Psoas muscle (tissue), 8 donors: ENCODE data around the gene ADARB1. TPM values are rescaled to one million over a fixed set of nuclear protein-coding genes. Genes with fewer than 3 reads are reported as not detected.

Experiments
- ATAC-seq, 4 donors: fragments of 200-7000 bp; cut with Tn5 transposase; one replicate each; pipeline ENCODE4 v1.9.1; 2020; ENCODE audit warnings: moderate library complexity in 3 of 4, mild to moderate bottlenecking in 2 of 4
- DNase-seq, 2 donors: peaks; one replicate each; pipeline ENCODE4 v3.0.0-alpha.2; 2020
- H3K27ac ChIP-seq: fragments of 200-600 bp; one replicate; pipeline ENCODE4 v1.8.0; 2022
- H3K27me3 ChIP-seq, 3 donors: fragments of 200-600 bp in 1 of 3; one replicate each; pipeline versions ENCODE4 v1.6.1 to v1.8.0; 2013 to 2022; ENCODE audit warnings: low read length in 2 of 3, mild to moderate bottlenecking in 2 of 3, moderate library complexity in 1 of 3; ENCODE audit not compliant: insufficient read depth in 3 of 3
- H3K36me3 ChIP-seq, 2 donors: fragments of 200-600 bp in 1 of 2; one replicate each; pipeline versions ENCODE4 v1.6.1 to v1.8.0; 2013 to 2022; ENCODE audit warnings: low read depth in 1 of 2, mild to moderate bottlenecking in 1 of 2, moderate library complexity in 1 of 2; ENCODE audit not compliant: insufficient read depth in 1 of 2
- H3K4me1 ChIP-seq: fragments of 200-600 bp; one replicate; pipeline ENCODE4 v1.8.0; 2022
- H3K4me3 ChIP-seq: fragments of 200-600 bp; one replicate; pipeline ENCODE4 v1.8.0; 2022; ENCODE audit warnings: mild to moderate bottlenecking
- H3K9me3 ChIP-seq: fragments of 200-600 bp; one replicate; pipeline ENCODE4 v1.8.0; 2022
- WGBS, 3 donors: extraction: QIAGEN DNeasy Blood & Tissue Kit; methylation state at CpG; one replicate each; pipeline versions ENCODE4 v1.1.6 to v1.1.7; 2013; 5-methylcytosine and 5-hydroxymethylcytosine counted together
- intact Hi-C, 2 donors: fragments of 100-400 bp; cut with DNase I; formaldehyde crosslinking; loops; one replicate each; pipeline versions ENCODE4 v1.11.0 to v1.14.2; 2022
- polyA plus RNA-seq, 3 donors: library from polyadenylated mRNA; stranded (reverse); fragments of 200-250 nt; gene quantifications; one replicate each; pipeline ENCODE4 v1.2.3, GENCODE V29; 2013
- total RNA-seq, 4 donors: library from RNA; stranded (reverse); fragmentation: NEBNext Ultra II Directional in 2 of 4; extraction: Animal tissue kit (Norgen Biotek cat#: 25700) in 2 of 4; gene quantifications; one replicate each; pipeline versions ENCODE4 v1.2.1 to v1.2.4, GENCODE V29; 2021 to 2023
- TF ChIP-seq, protein P1 (sequence below): fragments of 200-600 bp; IDR thresholded peaks from one replicate; pipeline ENCODE4 v1.8.0; 2022; ENCODE audit warnings: antibody characterized with exemption
- donor health status: healthy with polysubstance abuse.
- donor health status: DM: no; HTN: no; CAD: no; lungs with moderate emphysema.
- donor health status: Bipolar disorder and iron deficiency.
- donor health status: healthy.
- donor health status: DM: yes; HTN: yes; CAD: no.
- donor health status: DM: no; HTN: no; CAD: no.
- donor health status: DM: no; HTN: no; CAD: no.
- donor health status: DM: yes; HTN: yes; CAD: no.

Gene ADARB1
- total and polyA plus RNA-seq, 7 donors: 3.8 to 22.7 (median 6.9) TPM

GRCh38 chr21:45246386-45247320 is 172.3 kb downstream of the ADARB1 start:
- TF ChIP-seq, protein P1, sequence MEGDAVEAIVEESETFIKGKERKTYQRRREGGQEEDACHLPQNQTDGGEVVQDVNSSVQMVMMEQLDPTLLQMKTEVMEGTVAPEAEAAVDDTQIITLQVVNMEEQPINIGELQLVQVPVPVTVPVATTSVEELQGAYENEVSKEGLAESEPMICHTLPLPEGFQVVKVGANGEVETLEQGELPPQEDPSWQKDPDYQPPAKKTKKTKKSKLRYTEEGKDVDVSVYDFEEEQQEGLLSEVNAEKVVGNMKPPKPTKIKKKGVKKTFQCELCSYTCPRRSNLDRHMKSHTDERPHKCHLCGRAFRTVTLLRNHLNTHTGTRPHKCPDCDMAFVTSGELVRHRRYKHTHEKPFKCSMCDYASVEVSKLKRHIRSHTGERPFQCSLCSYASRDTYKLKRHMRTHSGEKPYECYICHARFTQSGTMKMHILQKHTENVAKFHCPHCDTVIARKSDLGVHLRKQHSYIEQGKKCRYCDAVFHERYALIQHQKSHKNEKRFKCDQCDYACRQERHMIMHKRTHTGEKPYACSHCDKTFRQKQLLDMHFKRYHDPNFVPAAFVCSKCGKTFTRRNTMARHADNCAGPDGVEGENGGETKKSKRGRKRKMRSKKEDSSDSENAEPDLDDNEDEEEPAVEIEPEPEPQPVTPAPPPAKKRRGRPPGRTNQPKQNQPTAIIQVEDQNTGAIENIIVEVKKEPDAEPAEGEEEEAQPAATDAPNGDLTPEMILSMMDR: no peak
- Histone ChIP-seq H3K27ac (no peak overlapping the region), H3K9me3 (peaks cover under 1% of the 10 kb centered on the region), H3K4me3 (no peak overlapping the region), H3K36me3 (no peaks in the 10 kb centered on the region), H3K4me1 (no peaks in the 10 kb centered on the region), H3K27me3 (peaks cover 0 to 46% (median 8%) of the 10 kb centered on the region in 3 donors)
- 73 to 75% (median 75%) methylated on average over 20 of the region's 20 CpGs for WGBS, 3 donors
- DNase-seq (no peak), ATAC-seq (no peak)
- intact Hi-C loops: no loop called here

DNA sequence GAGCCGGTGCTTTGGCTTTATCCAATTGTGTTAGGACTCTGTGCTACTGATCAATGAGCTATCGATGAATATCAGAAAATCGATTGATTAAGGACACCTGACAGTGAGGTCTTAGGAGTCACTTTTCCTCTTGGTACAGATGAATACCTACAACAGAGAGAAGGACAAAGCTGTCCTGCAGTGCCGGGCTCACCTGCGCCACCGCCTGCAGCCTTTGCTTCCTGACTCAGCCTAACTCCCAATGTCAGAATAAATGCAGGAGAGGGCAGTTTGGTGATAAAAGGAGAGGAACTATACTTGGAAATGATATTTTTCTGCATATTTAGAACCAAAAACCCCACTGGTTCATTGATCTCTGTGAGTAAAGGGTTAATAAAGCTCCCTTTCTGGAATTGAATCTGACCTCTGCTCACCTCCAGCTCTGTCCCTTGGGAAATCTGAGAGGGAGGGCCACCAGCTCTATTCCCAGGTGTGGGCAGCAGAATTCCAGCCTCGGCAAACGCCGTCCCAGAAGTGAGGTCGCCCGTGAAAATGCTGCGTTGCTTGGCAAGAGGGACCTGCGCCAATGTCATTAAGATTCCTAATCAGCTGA is 174.0 kb downstream of the ADARB1 start:
- Histone ChIP-seq H3K36me3 (no peaks in the 10 kb centered on the region), H3K4me3 (no peak overlapping the region), H3K9me3 (no peaks in the 10 kb centered on the region), H3K4me1 (no peaks in the 10 kb centered on the region), H3K27ac (no peak overlapping the region), H3K27me3 (peaks cover 0 to 52% (median 12%) of the 10 kb centered on the region in 3 donors)
- no peak for ATAC-seq
- TF ChIP-seq, protein P1: no peak
- WGBS, 3 donors: 34 to 36% (median 34%) methylated on average over 13 of the region's 13 CpGs
- intact Hi-C loops: no loop called here
- DNase-seq: no peak

- Histone ChIP-seq H3K36me3 (no peaks in the 10 kb centered on the region), H3K27me3 (peaks cover 0 to 50% (median 12%) of the 10 kb centered on the region in 3 donors), H3K27ac (no peak overlapping the region), H3K4me3 (no peak overlapping the region), H3K9me3 (no peaks in the 10 kb centered on the region), H3K4me1 (no peaks in the 10 kb centered on the region)
- intact Hi-C loops: no loop called here
- DNase-seq (peak in 1 of 2 donors; percentile 56), ATAC-seq (peak in 2 of 4 donors; percentile 20 to 43)
- 25 to 34% (median 26%) methylated on average over 14 of the region's 14 CpGs for WGBS, 3 donors
- TF ChIP-seq, protein P1: no peak
Observed at GRCh38 chr21:45248893-45249381, 174.6 kb downstream of the ADARB1 start.

- no peaks in the 10 kb centered on the region for H3K36me3 ChIP-seq
- TF ChIP-seq, protein P1: no peak
- no peak overlapping the region for H3K4me3 ChIP-seq
- H3K4me1 ChIP-seq: no peaks in the 10 kb centered on the region
- no peaks in the 10 kb centered on the region for H3K9me3 ChIP-seq
- intact Hi-C loops: no loop called here
- H3K27ac ChIP-seq: no peak overlapping the region
- 96 to 97% (median 97%) methylated on average over 6 of the region's 6 CpGs for WGBS, 3 donors
- DNase-seq (no peak), ATAC-seq (no peak)
- peaks cover 0 to 55% (median 12%) of the 10 kb centered on the region in 3 donors for H3K27me3 ChIP-seq
Observed at GRCh38 chr21:45249626-45250025, 175.2 kb downstream of the ADARB1 start.
